Activated naive CD4-positive, alpha-beta T cell treated with anti-CD3 and anti-CD28 coated beads, Interleukin-2, amount 10 ng/mL, durations not matched to agents 7 days and 5 days (primary cell): Measurements from ENCODE around the gene TRPM2.
A peak's percentile ranks its signal among the peaks of the same experiment; 100 is the strongest.
"Not testable (repeated sequence)": the region's sequence is repeated elsewhere in the genome, so short reads cannot be mapped to it uniquely, and the experiment has no call there.

Source experiments
- CTCF ChIA-PET: fragments of 350-600 bp; sonication (Branson Sonifier 250); formaldehyde crosslinking; loops from one replicate; lab custom pipeline; 2021; ENCODE audit warnings: antibody characterized with exemption; lab: Charles Lee
- DNase-seq: peaks from one replicate; pipeline ENCODE4 v3.0.0-alpha.2; 2020
- H3K27ac Mint-ChIP-seq: one replicate; pipeline ENCODE4 v1.8.0; 2021; ENCODE audit warnings: mild to moderate bottlenecking, moderate library complexity, mixed read lengths
- H3K27me3 Mint-ChIP-seq: one replicate; pipeline ENCODE4 v1.8.0; 2021; ENCODE audit warnings: mild to moderate bottlenecking, mixed read lengths
- H3K36me3 Mint-ChIP-seq: one replicate; pipeline ENCODE4 v1.8.0; 2021; ENCODE audit warnings: mixed read lengths
- H3K4me1 Mint-ChIP-seq: one replicate; pipeline ENCODE4 v1.8.0; 2021; ENCODE audit warnings: mixed read lengths
- H3K4me3 Mint-ChIP-seq: one replicate; pipeline ENCODE4 v1.8.0; 2021; ENCODE audit warnings: mild to moderate bottlenecking, moderate library complexity, mixed read lengths
- H3K9me3 Mint-ChIP-seq: one replicate; pipeline ENCODE4 v1.8.0; 2021; ENCODE audit warnings: mixed read lengths

TRPM2 gene

GRCh38 chr21:44402323-44403105, 49.1 kb downstream of the TRPM2 start:
- Mint-ChIP-seq H3K4me3 (no peak overlapping the region), H3K27ac (no peak overlapping the region), H3K4me1 (peaks cover 2% of the 10 kb centered on the region), H3K36me3 (peaks cover 19% of the 10 kb centered on the region), H3K9me3 (peaks cover 9% of the 10 kb centered on the region), H3K27me3 (no peaks in the 10 kb centered on the region)
- CTCF ChIA-PET: no interaction called here
- no peak for DNase-seq

GRCh38 chr21:44403106-44404020, 49.9 kb downstream of the TRPM2 start:
- Mint-ChIP-seq H3K36me3 (peaks cover 24% of the 10 kb centered on the region), H3K4me1 (peaks cover 3% of the 10 kb centered on the region), H3K27ac (peak overlapping the region; percentile 58), H3K4me3 (no peak overlapping the region), H3K27me3 (no peaks in the 10 kb centered on the region), H3K9me3 (peaks cover 10% of the 10 kb centered on the region)
- no peak for DNase-seq
- CTCF ChIA-PET: no interaction called here

GRCh38 chr21:44404482-44404881, 51.1 kb downstream of the TRPM2 start:
- not testable (repeated sequence) for H3K27me3 Mint-ChIP-seq, H3K4me1 Mint-ChIP-seq, H3K27ac Mint-ChIP-seq, DNase-seq, H3K4me3 Mint-ChIP-seq
- peaks cover 14% of the 10 kb centered on the region for H3K9me3 Mint-ChIP-seq
- CTCF ChIA-PET: interaction anchor here (0.6 kb wide), 1 partner anchor 60 kb away, joined by 4 read pairs; no protein-coding TSS in a partner anchor
- H3K36me3 Mint-ChIP-seq: peaks cover 34% of the 10 kb centered on the region

- H3K4me3 Mint-ChIP-seq: no peak overlapping the region
- peaks cover 3% of the 10 kb centered on the region for H3K4me1 Mint-ChIP-seq
- CTCF ChIA-PET: no interaction called here
- peaks cover 37% of the 10 kb centered on the region for H3K36me3 Mint-ChIP-seq
- no peak overlapping the region for H3K27ac Mint-ChIP-seq
- H3K9me3 Mint-ChIP-seq: peaks cover 14% of the 10 kb centered on the region
- no peak for DNase-seq
- H3K27me3 Mint-ChIP-seq: no peaks in the 10 kb centered on the region
Observed at GRCh38 chr21:44405091-44405947, 51.9 kb downstream of the TRPM2 start.

- Mint-ChIP-seq H3K27ac (peak overlapping the region; percentile 33), H3K9me3 (peaks cover 14% of the 10 kb centered on the region), H3K27me3 (no peaks in the 10 kb centered on the region), H3K4me3 (no peak overlapping the region), H3K4me1 (peaks cover 3% of the 10 kb centered on the region), H3K36me3 (peaks cover 37% of the 10 kb centered on the region)
- CTCF ChIA-PET: no interaction called here
- DNase-seq: no peak
Observed at GRCh38 chr21:44405948-44406872, 52.8 kb downstream of the TRPM2 start.

GRCh38 chr21:44406953-44407352, 53.5 kb downstream of the TRPM2 start:
- Mint-ChIP-seq H3K9me3 (peaks cover 14% of the 10 kb centered on the region), H3K4me3 (no peak overlapping the region), H3K27ac (peak overlapping the region; percentile 83), H3K27me3 (no peaks in the 10 kb centered on the region), H3K36me3 (peaks cover 34% of the 10 kb centered on the region), H3K4me1 (peaks cover 3% of the 10 kb centered on the region)
- DNase-seq: no peak
- CTCF ChIA-PET: no interaction called here

- Mint-ChIP-seq H3K27ac (peak overlapping the region; percentile 83), H3K9me3 (peaks cover 14% of the 10 kb centered on the region), H3K36me3 (peaks cover 38% of the 10 kb centered on the region), H3K4me1 (peaks cover 3% of the 10 kb centered on the region), H3K27me3 (no peaks in the 10 kb centered on the region), H3K4me3 (no peak overlapping the region)
- CTCF ChIA-PET: no interaction called here
- DNase-seq: no peak
Observed at GRCh38 chr21:44407493-44407892, 54.1 kb downstream of the TRPM2 start.

GRCh38 chr21:44408226-44408625, 54.8 kb downstream of the TRPM2 start:
- CTCF ChIA-PET: no interaction called here
- Mint-ChIP-seq H3K9me3 (peaks cover 14% of the 10 kb centered on the region), H3K36me3 (peaks cover 42% of the 10 kb centered on the region), H3K27ac (peak overlapping the region; percentile 33), H3K4me3 (no peak overlapping the region), H3K4me1 (peaks cover 3% of the 10 kb centered on the region), H3K27me3 (no peaks in the 10 kb centered on the region)
- no peak for DNase-seq

- CTCF ChIA-PET: no interaction called here
- H3K36me3 Mint-ChIP-seq: peaks cover 46% of the 10 kb centered on the region
- no peaks in the 10 kb centered on the region for H3K27me3 Mint-ChIP-seq
- H3K9me3 Mint-ChIP-seq: peaks cover 4% of the 10 kb centered on the region
- no peaks in the 10 kb centered on the region for H3K4me1 Mint-ChIP-seq
- DNase-seq: no peak
- no peak overlapping the region for H3K4me3 Mint-ChIP-seq
- H3K27ac Mint-ChIP-seq: peak overlapping the region; percentile 42
Observed at GRCh38 chr21:44413566-44414290, 60.3 kb downstream of the TRPM2 start.

- peak; percentile 5 for DNase-seq
- H3K27me3 Mint-ChIP-seq: no peaks in the 10 kb centered on the region
- H3K9me3 Mint-ChIP-seq: peaks cover 3% of the 10 kb centered on the region
- no peaks in the 10 kb centered on the region for H3K4me1 Mint-ChIP-seq
- peaks cover 46% of the 10 kb centered on the region for H3K36me3 Mint-ChIP-seq
- CTCF ChIA-PET: no interaction called here
- no peak overlapping the region for H3K27ac Mint-ChIP-seq
- H3K4me3 Mint-ChIP-seq: no peak overlapping the region
Observed at GRCh38 chr21:44414291-44415072, 61.1 kb downstream of the TRPM2 start.

GRCh38 chr21:44415073-44416025, 61.9 kb downstream of the TRPM2 start:
- CTCF ChIA-PET: no interaction called here
- no peak overlapping the region for H3K27ac Mint-ChIP-seq
- DNase-seq: peak; percentile 12
- H3K36me3 Mint-ChIP-seq: peaks cover 52% of the 10 kb centered on the region
- H3K9me3 Mint-ChIP-seq: peaks cover 7% of the 10 kb centered on the region
- no peaks in the 10 kb centered on the region for H3K4me1 Mint-ChIP-seq
- H3K27me3 Mint-ChIP-seq: no peaks in the 10 kb centered on the region
- H3K4me3 Mint-ChIP-seq: no peak overlapping the region
